Measurements from ENCODE around the gene KPTN.

KPTN gene

GRCh38 chr19:47476438-47476972, 7.5 kb downstream of the KPTN start:
- no peak overlapping the region for H3K4me3 ChIP-seq (ENCODE audit: low read depth, low read length)
- no peak for TF ChIP-seq CTCF (IDR thresholded peaks at IDR 0.05; ENCODE audit: low read depth, low read length)
- H3K4me1 ChIP-seq, result no peaks in the 10 kb centered on the region
- no peaks in the 10 kb centered on the region for H3K36me3 ChIP-seq
- no peaks in the 10 kb centered on the region for H3K27me3 ChIP-seq
- DNase-seq, result no peak
- no peaks in the 10 kb centered on the region for H3K9me3 ChIP-seq

- no peak for DNase-seq
- Histone ChIP-seq H3K9me3 (no peaks in the 10 kb centered on the region), H3K27me3 (peaks cover under 1% of the 10 kb centered on the region; the same call in 1 of the 2 replicates), H3K4me1 (no peaks in the 10 kb centered on the region), H3K4me3 (ENCODE audit: low read depth, low read length) (no peak overlapping the region), H3K36me3 (no peaks in the 10 kb centered on the region)
- TF ChIP-seq CTCF (IDR thresholded peaks at IDR 0.05; ENCODE audit: low read depth, low read length), result no peak
These were observed 8.6 kb downstream of the KPTN start for GRCh38 chr19:47475465-47475864.

GRCh38 chr19:47473336-47473735, 10.7 kb downstream of the KPTN start:
- peaks cover 14% of the 10 kb centered on the region for H3K27me3 ChIP-seq
- H3K36me3 ChIP-seq, result no peaks in the 10 kb centered on the region
- DNase-seq, result no peak
- TF ChIP-seq CTCF (IDR thresholded peaks at IDR 0.05; ENCODE audit: low read depth, low read length), result no peak
- 0 out of 2 replicates have a peak, but pooled peaks cover 2% of the 10 kb centered on the region for H3K4me1 ChIP-seq
- H3K4me3 ChIP-seq (ENCODE audit: low read depth, low read length), result no peak overlapping the region
- H3K9me3 ChIP-seq, result no peaks in the 10 kb centered on the region

GRCh38 chr19:47471733-47472457, 12.1 kb downstream of the KPTN start, which contains the start of gene SLC8A2:
Gene SLC8A2, minus strand, starts transcription at chr19:47471893. Its CDS starts 5,490 bp downstream, at chr19:47466403.
- Histone ChIP-seq H3K9me3 (no peaks in the 10 kb centered on the region), H3K4me3 (ENCODE audit: low read depth, low read length) (peak within 1 kb of the TSS; percentile 57), H3K36me3 (no peaks in the 10 kb centered on the region), H3K4me1 (0 out of 2 replicates have a peak, but pooled peaks cover 2% of the 10 kb centered on the region), H3K27me3 (peaks cover 14% of the 10 kb centered on the region)
- DNase-seq, result peak; percentile 85
- TF ChIP-seq CTCF (IDR thresholded peaks at IDR 0.05; ENCODE audit: low read depth, low read length), result no peak

GRCh38 chr19:47471381-47471732, 12.7 kb downstream of the KPTN start:
- H3K36me3 ChIP-seq, result no peaks in the 10 kb centered on the region
- peaks cover 14% of the 10 kb centered on the region for H3K27me3 ChIP-seq
- TF ChIP-seq CTCF (IDR thresholded peaks at IDR 0.05; ENCODE audit: low read depth, low read length), result no peak
- no peak for DNase-seq
- H3K9me3 ChIP-seq, result no peaks in the 10 kb centered on the region
- peak overlapping the region; percentile 57 for H3K4me3 ChIP-seq (ENCODE audit: low read depth, low read length)
- H3K4me1 ChIP-seq, result 0 out of 2 replicates have a peak, but pooled peaks cover 2% of the 10 kb centered on the region

Data from BE2C (cell line).